HEK293T (cell line): ENCODE data around the gene BGN.

ENCODE experiments used
- CTCF ChIA-PET: fragments of 350-600 bp; formaldehyde crosslinking; extraction: SDS; loops from one replicate; lab custom pipeline; 2021; ENCODE audit warnings: antibody characterized with exemption, inconsistent platforms; lab: Yijun Ruan, JAX
- POLR2A ChIA-PET: fragments of 350-600 bp; formaldehyde crosslinking; extraction: SDS; loops from one replicate; lab custom pipeline; 2020; ENCODE audit warnings: antibody characterized with exemption, inconsistent platforms; lab: Yijun Ruan, JAX
- DNase-seq: peaks from one replicate; pipeline ENCODE4 v3.0.0; 2012; ENCODE audit warnings: mixed read lengths; ENCODE audit errors: extremely low spot score
- ARNT ChIP-seq: fragments of 450-650 bp; IDR thresholded peaks from 2 replicates; pipeline ENCODE4 v1.6.1; 2017; ENCODE audit warnings: mild to moderate bottlenecking
- BHLHE40 ChIP-seq: fragments of 450-650 bp; IDR thresholded peaks from 2 replicates; pipeline ENCODE4 v1.6.1; 2016; ENCODE audit warnings: mild to moderate bottlenecking, moderate library complexity, borderline replicate concordance
- CTBP1 ChIP-seq: fragments of 450-650 bp; IDR thresholded peaks from 2 replicates; pipeline ENCODE4 v1.6.1; 2016; ENCODE audit warnings: borderline replicate concordance
- ELF4 ChIP-seq: fragments of 450-650 bp; IDR thresholded peaks from 2 replicates; pipeline ENCODE4 v1.6.1; 2017; ENCODE audit warnings: antibody characterized with exemption
- FOXA1 ChIP-seq: fragments of 450-650 bp; IDR thresholded peaks from 2 replicates; pipeline ENCODE4 v1.6.1; 2016; ENCODE audit warnings: mild to moderate bottlenecking
- FOXK2 ChIP-seq: fragments of 450-650 bp; IDR thresholded peaks from 2 replicates; pipeline ENCODE4 v1.6.1; 2016; ENCODE audit warnings: mild to moderate bottlenecking
- FOXM1 ChIP-seq: fragments of 450-650 bp; IDR thresholded peaks from 2 replicates; pipeline ENCODE4 v1.6.1; 2017; ENCODE audit warnings: mild to moderate bottlenecking, borderline replicate concordance
- HDGF ChIP-seq: fragments of 450-650 bp; IDR thresholded peaks from 2 replicates; pipeline ENCODE4 v1.6.1; 2017; ENCODE audit warnings: antibody characterized with exemption, borderline replicate concordance
- L3MBTL2 ChIP-seq: fragments of 450-650 bp; conservative IDR thresholded peaks from 2 replicates; pipeline ENCODE4 v1.6.1; 2016; ENCODE audit warnings: mild to moderate bottlenecking
- LEF1 ChIP-seq: fragments of 450-650 bp; IDR thresholded peaks from 2 replicates; pipeline ENCODE4 v1.6.1; 2017; ENCODE audit warnings: mild to moderate bottlenecking, borderline replicate concordance
- NFRKB ChIP-seq: fragments of 450-650 bp; IDR thresholded peaks from 2 replicates; pipeline ENCODE4 v1.6.1; 2016; ENCODE audit warnings: mild to moderate bottlenecking, moderate library complexity
- PKNOX1 ChIP-seq: fragments of 450-650 bp; IDR thresholded peaks from 2 replicates; pipeline ENCODE4 v1.6.1; 2016
- SP1 ChIP-seq: fragments of 450-650 bp; IDR thresholded peaks from 2 replicates; pipeline ENCODE4 v1.6.1; 2017
- SUZ12 ChIP-seq: fragments of 450-650 bp; IDR thresholded peaks from 2 replicates; pipeline ENCODE4 v1.6.1; 2016; ENCODE audit warnings: mild to moderate bottlenecking
- TARDBP ChIP-seq: fragments of 450-650 bp; IDR thresholded peaks from 2 replicates; pipeline ENCODE4 v1.6.1; 2016
- ZNF384 ChIP-seq: fragments of 450-650 bp; IDR thresholded peaks from 2 replicates; pipeline ENCODE4 v1.6.1; 2016

The BGN gene

DNA sequence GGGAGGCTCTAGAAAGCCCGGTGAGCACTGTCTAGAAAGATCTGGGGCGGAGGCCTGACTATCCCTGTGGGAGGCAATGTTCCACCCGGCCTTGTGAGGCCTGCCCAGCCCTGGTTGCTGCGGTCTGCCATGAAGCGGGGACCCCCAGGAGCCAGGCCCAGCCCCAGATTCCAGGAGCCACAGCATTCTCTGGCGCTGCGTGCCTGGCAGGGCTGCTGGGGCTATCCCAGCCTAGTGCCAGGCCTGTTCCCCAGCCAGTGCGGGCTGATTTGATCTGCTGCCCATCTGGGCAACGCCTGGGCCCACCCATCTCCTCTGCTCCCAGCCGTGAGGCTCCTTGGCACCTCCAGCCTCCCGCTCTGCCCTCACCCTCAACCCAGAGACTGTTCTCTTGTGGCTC, 42.3 kb downstream of the BGN start:
- ChIA-PET CTCF (interaction anchor here (0.9 to 3.9 kb wide), 3 partner anchors 9 to 171 kb away, joined by 3 to 37 read pairs (median 4); no protein-coding TSS in a partner anchor), POLR2A (no interaction called here)
- DNase-seq = no peak
- TF ChIP-seq FOXK2 (no peak), FOXA1 (no peak), NFRKB (no peak), ARNT (no peak), SP1 (no peak), ELF4 (no peak), SUZ12 (no peak)

- TF ChIP-seq ARNT (no peak), L3MBTL2 (no peak), NFRKB (no peak), TARDBP (no peak), CTBP1 (no peak), PKNOX1 (no peak), ZNF384 (no peak), HDGF (no peak), BHLHE40 (no peak), ELF4 (no peak), FOXA1 (no peak), SUZ12 (no peak), SP1 (no peak), LEF1 (no peak), FOXM1 (no peak)
- ChIA-PET CTCF (interaction anchor here (0.9 to 3.9 kb wide), 4 partner anchors 10 to 170 kb away, joined by 3 to 37 read pairs (median 7); no protein-coding TSS in a partner anchor), POLR2A (no interaction called here)
- DNase-seq = no peak
These were observed 42.9 kb downstream of the BGN start for GRCh38 chrX:153537526-153538295.

GRCh38 chrX:153538424-153538823, 43.6 kb downstream of the BGN start:
- ChIA-PET POLR2A (no interaction called here), CTCF (interaction anchor here (1.3 to 3.9 kb wide), 7 partner anchors 10 to 175 kb away, joined by 3 to 37 read pairs (median 7); no protein-coding TSS in a partner anchor)
- TF ChIP-seq L3MBTL2 (no peak), LEF1 (no peak), BHLHE40 (no peak), SUZ12 (no peak), HDGF (no peak), FOXA1 (no peak), SP1 (no peak), CTBP1 (no peak), TARDBP (no peak), ZNF384 (no peak), NFRKB (no peak), ELF4 (no peak), ARNT (no peak), PKNOX1 (no peak), FOXK2 (no peak), FOXM1 (no peak)
- no peak for DNase-seq

- ChIA-PET CTCF (interaction anchor here (0.6 to 3.9 kb wide), 24 partner anchors 9 to 434 kb away, joined by 3 to 37 read pairs (median 4); partner anchors contain the start of gene DUSP9), POLR2A (no interaction called here)
- TF ChIP-seq ELF4 = no peak
- TF ChIP-seq TARDBP = no peak
- no peak for TF ChIP-seq LEF1
- TF ChIP-seq FOXK2 = no peak
- DNase-seq = peak; percentile 89
These were observed 44.6 kb downstream of the BGN start for GRCh38 chrX:153539171-153539978.

- no peak for DNase-seq
- ChIA-PET CTCF (interaction anchor here (0.8 to 3.9 kb wide), 17 partner anchors 8 to 433 kb away, joined by 3 to 37 read pairs (median 4); no protein-coding TSS in a partner anchor), POLR2A (no interaction called here)
- TF ChIP-seq LEF1 (no peak), BHLHE40 (no peak), CTBP1 (no peak), FOXA1 (no peak), ELF4 (no peak), SUZ12 (no peak), PKNOX1 (no peak), NFRKB (no peak), FOXM1 (no peak)
These were observed 45.2 kb downstream of the BGN start for GRCh38 chrX:153539979-153540358.

DNA sequence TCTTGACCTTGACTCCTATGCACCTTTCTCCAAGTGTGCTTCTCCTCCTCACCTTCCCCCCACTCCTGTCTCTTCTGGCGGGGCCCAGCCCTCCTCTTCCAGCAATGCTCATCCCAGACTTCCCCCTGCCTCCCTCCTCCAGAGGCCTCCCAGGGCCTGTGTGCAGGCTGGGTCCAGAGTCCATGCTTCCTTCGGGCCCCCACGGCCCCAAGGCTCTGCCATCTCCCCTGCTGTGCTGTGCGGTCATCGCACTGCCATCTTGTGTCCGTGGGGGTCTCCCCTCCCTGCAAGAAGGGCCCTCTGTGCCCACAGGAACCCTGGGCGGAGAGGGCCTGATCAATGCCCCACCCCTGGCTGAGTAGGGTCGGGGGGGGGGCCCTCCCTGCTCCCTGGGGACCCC, 49.9 kb downstream of the BGN start:
- TF ChIP-seq SUZ12 = no peak
- TF ChIP-seq FOXM1 = no peak
- no peak for TF ChIP-seq LEF1
- TF ChIP-seq ARNT = no peak
- TF ChIP-seq ELF4 = no peak
- TF ChIP-seq NFRKB = no peak
- TF ChIP-seq L3MBTL2 = no peak
- TF ChIP-seq SP1 = no peak
- no peak for TF ChIP-seq PKNOX1
- no peak for TF ChIP-seq ZNF384
- no peak for DNase-seq
- ChIA-PET POLR2A (no interaction called here), CTCF (no interaction called here)
